ENCODE results near the gene PRKAR1B. TPM values are rescaled to one million over a fixed set of nuclear protein-coding genes. Genes with fewer than 3 reads are reported as not detected.
"Not testable (repeated sequence)": the region's sequence is repeated elsewhere in the genome, so short reads cannot be mapped to it uniquely, and the experiment has no call there.

PRKAR1B gene
- total RNA-seq, 2 experiments from 2014 or later, result 22.5 to 41.6 TPM

GRCh38 chr7:653829-654764 lies 73.0 kb downstream of the PRKAR1B start:
- Histone ChIP-seq H3K9me3 (ENCODE audit: low read length) (peaks cover 12% of the 10 kb centered on the region; the same call in 1 of the 2 replicates), H4K20me1 (ENCODE audit: insufficient read depth, low read length) (no peaks in the 10 kb centered on the region), H3K79me2 (ENCODE audit: insufficient read depth, low read depth, low read length) (no peaks in the 10 kb centered on the region), H3K4me1 (ENCODE audit: insufficient read depth, low read length, poor library complexity, severe bottlenecking) (no peaks in the 10 kb centered on the region), H3K4me2 (ENCODE audit: low read length) (no peak overlapping the region), H3K36me3 (ENCODE audit: insufficient read depth, low read length) (peaks cover 33% of the 10 kb centered on the region), H3K4me3 (ENCODE audit: low read depth, low read length, poor library complexity, severe bottlenecking) (no peak overlapping the region), H2AFZ (ENCODE audit: low read length) (no peak overlapping the region), H3K9me2 (ENCODE audit: insufficient read depth, low read length) (no peaks in the 10 kb centered on the region), H3K27ac (ENCODE audit: low read depth, low read length, poor library complexity, severe bottlenecking) (no peak overlapping the region)
- TF ChIP-seq EZH2phosphoT487 (IDR thresholded peaks at IDR 0.05; ENCODE audit: borderline replicate concordance, low read depth, low read length) (no peak), CTCF (conservative IDR thresholded peaks at IDR 0.05; ENCODE audit: low read length) (no peak)
- no peak for DNase-seq (ENCODE audit: low spot score)
- intact Hi-C loops (cut with micrococcal nuclease; ENCODE audit: unreplicated experiment), result no loop called here
- BruUV-seq (replicated peaks), result no TSS peak
- ChIA-PET CTCF (ENCODE audit: unreplicated experiment) (no interaction called here), POLR2A (no interaction called here)

DNA sequence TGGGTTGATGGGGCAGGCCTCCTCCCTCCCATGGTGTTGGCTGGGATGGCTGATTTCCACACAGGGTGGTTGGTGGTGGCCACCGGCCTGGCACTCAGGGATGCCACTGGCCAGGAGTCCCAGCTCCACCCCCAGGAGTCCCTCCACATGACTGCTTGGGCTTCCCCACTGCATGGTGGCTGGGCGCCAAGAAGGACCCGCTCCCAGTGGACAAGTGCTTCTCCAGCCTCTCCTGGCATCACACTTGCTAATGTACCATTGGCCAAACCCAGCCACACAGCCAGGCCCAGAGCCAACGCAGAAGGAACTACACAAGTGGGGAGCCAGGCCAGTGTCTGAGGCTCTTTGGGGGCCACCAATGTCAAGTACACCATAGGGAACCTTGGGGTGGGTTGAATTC lies 74.2 kb downstream of the PRKAR1B start:
- BruUV-seq (replicated peaks), result no TSS peak

GRCh38 chr7:652167-652566 lies 74.9 kb downstream of the PRKAR1B start:
- H4K20me1 ChIP-seq (ENCODE audit: insufficient read depth, low read length); intact Hi-C loops (cut with micrococcal nuclease; ENCODE audit: unreplicated experiment); H3K9me2 ChIP-seq (ENCODE audit: insufficient read depth, low read length); H3K79me2 ChIP-seq (ENCODE audit: insufficient read depth, low read depth, low read length); DNase-seq (ENCODE audit: low spot score); BruUV-seq (replicated peaks); H3K4me2 ChIP-seq (ENCODE audit: low read length); POLR2A ChIA-PET; H2AFZ ChIP-seq (ENCODE audit: low read length); H3K4me1 ChIP-seq (ENCODE audit: insufficient read depth, low read length, poor library complexity, severe bottlenecking); CTCF ChIA-PET (ENCODE audit: unreplicated experiment); H3K27ac ChIP-seq (ENCODE audit: low read depth, low read length, poor library complexity, severe bottlenecking); H3K4me3 ChIP-seq (ENCODE audit: low read depth, low read length, poor library complexity, severe bottlenecking): not testable (repeated sequence)
- Histone ChIP-seq H3K36me3 (ENCODE audit: insufficient read depth, low read length) (peaks cover 25% of the 10 kb centered on the region), H3K9me3 (ENCODE audit: low read length) (peaks cover 12% of the 10 kb centered on the region; the same call in 1 of the 2 replicates)

More for the DNA sequence above, 74.2 kb downstream of the PRKAR1B start:
- H3K79me2 ChIP-seq (ENCODE audit: insufficient read depth, low read depth, low read length), result no peaks in the 10 kb centered on the region
- POLR2A ChIA-PET, result no interaction called here
- no peak overlapping the region for H3K27ac ChIP-seq (ENCODE audit: low read depth, low read length, poor library complexity, severe bottlenecking)
- intact Hi-C loops (cut with micrococcal nuclease; ENCODE audit: unreplicated experiment), result no loop called here
- no peak for TF ChIP-seq CTCF (conservative IDR thresholded peaks at IDR 0.05; ENCODE audit: low read length)
- no peak for TF ChIP-seq EZH2phosphoT487 (IDR thresholded peaks at IDR 0.05; ENCODE audit: borderline replicate concordance, low read depth, low read length)
- H3K4me3 ChIP-seq (ENCODE audit: low read depth, low read length, poor library complexity, severe bottlenecking), result no peak overlapping the region
- H2AFZ ChIP-seq (ENCODE audit: low read length), result no peak overlapping the region
- no peaks in the 10 kb centered on the region for H3K9me2 ChIP-seq (ENCODE audit: insufficient read depth, low read length)
- H3K36me3 ChIP-seq (ENCODE audit: insufficient read depth, low read length), result peaks cover 30% of the 10 kb centered on the region
- H3K4me2 ChIP-seq (ENCODE audit: low read length), result no peak overlapping the region
- H3K4me1 ChIP-seq (ENCODE audit: insufficient read depth, low read length, poor library complexity, severe bottlenecking), result no peaks in the 10 kb centered on the region
- H3K9me3 ChIP-seq (ENCODE audit: low read length), result peaks cover 12% of the 10 kb centered on the region; the same call in 1 of the 2 replicates
- no peak for DNase-seq (ENCODE audit: low spot score)
- CTCF ChIA-PET (ENCODE audit: unreplicated experiment), result no interaction called here
- H4K20me1 ChIP-seq (ENCODE audit: insufficient read depth, low read length), result no peaks in the 10 kb centered on the region
